HepG2 (cell line): ENCODE results near the gene SPHK1. TPM values are rescaled to one million over a fixed set of nuclear protein-coding genes. Genes with fewer than 3 reads are reported as not detected.

ENCODE experiments used
- ATAC-seq: fragments of 200-7000 bp; cut with Tn5 transposase; 3 replicates; pipeline ENCODE4 v1.9.1; 2020; ENCODE audit warnings: mild to moderate bottlenecking, moderate library complexity
- BruUV-seq: library from RNA; stranded (reverse); fragments of 400-500 nt; replicated peaks from 2 replicates; lab custom pipeline; 2021; lab: Mats Ljungman, UMichigan
- CTCF ChIA-PET: fragments of 300-600 bp; formaldehyde crosslinking; extraction: SDS; loops from one replicate; lab custom pipeline; 2021; ENCODE audit warnings: low total read pairs, inconsistent platforms, low intra/inter-chr PET ratio; lab: Yijun Ruan, JAX
- POLR2A ChIA-PET: fragments of 350-600 bp; sonication (Branson Sonifier 250); formaldehyde crosslinking; loops from one replicate; lab custom pipeline; 2020; ENCODE audit warnings: antibody characterized with exemption, inconsistent platforms; lab: Yijun Ruan, JAX
- DNase-seq: peaks from one replicate; pipeline ENCODE4 v3.0.0-alpha.2; 2015; ENCODE audit warnings: low spot score
- FAIRE-seq: peaks from 3 replicates; lab custom pipeline; 2011; peaks lifted over from hg19 to GRCh38; lab: Jason Lieb, UNC
- H2AFZ ChIP-seq: one replicate; pipeline ENCODE4 v1.6.1; 2011; ENCODE audit warnings: low read length, inconsistent platforms
- H3K27ac ChIP-seq: fragments of 300-600 bp; 3 replicates; pipeline ENCODE4 v1.8.0; 2011; ENCODE audit warnings: mixed run types, mild to moderate bottlenecking, mixed read lengths, low read length, inconsistent platforms; ENCODE audit not compliant: insufficient read depth; ENCODE audit errors: extremely low read length
- H3K27me3 ChIP-seq, 2 experiments: fragments of 200-600 bp in 1 of 2; 2 replicates in 1 of 2; 3 replicates in 1 of 2; pipeline versions ENCODE4 v1.6.0 to v1.8.0; 2011; ENCODE audit warnings: low read length in 2 of 2, mild to moderate bottlenecking in 2 of 2, moderate library complexity in 2 of 2, inconsistent platforms in 1 of 2; ENCODE audit not compliant: insufficient read depth in 2 of 2, control insufficient read depth in 1 of 2
- H3K36me3 ChIP-seq, 2 experiments: fragments of 200-600 bp in 1 of 2; replicated peaks in 1 of 2; 2 replicates in 1 of 2; 3 replicates in 1 of 2; pipeline versions ENCODE4 v1.5.1 to v1.8.0; 2011; ENCODE audit warnings: low read length in 2 of 2, inconsistent platforms in 1 of 2; ENCODE audit not compliant: insufficient read depth in 2 of 2, control insufficient read depth in 1 of 2
- H3K4me1 ChIP-seq: 2 replicates; pipeline ENCODE4 v1.5.1; 2012; ENCODE audit warnings: low read length, inconsistent platforms; ENCODE audit not compliant: insufficient read depth
- H3K4me2 ChIP-seq: 2 replicates; pipeline ENCODE4 v1.6.0; 2011; ENCODE audit warnings: low read depth, low read length, inconsistent platforms
- H3K4me3 ChIP-seq, 3 experiments: fragments of 200-600 bp in 1 of 3; sonication (generic), shearing (Covaris generic) in 1 of 3; replicated peaks in 1 of 3; 2 replicates each; pipeline ENCODE4 v1.5.1; 2011 to 2016; ENCODE audit warnings: low read length in 3 of 3, inconsistent platforms in 2 of 3, low read depth in 2 of 3, mild to moderate bottlenecking in 2 of 3, control low read depth in 1 of 3, mixed read lengths in 1 of 3; ENCODE audit not compliant: insufficient read depth in 1 of 3
- H3K79me2 ChIP-seq: one replicate; pipeline ENCODE4 v1.6.1; 2011; ENCODE audit warnings: low read length, inconsistent platforms; ENCODE audit not compliant: insufficient read depth
- H3K9ac ChIP-seq: 2 replicates; pipeline ENCODE4 v1.6.0; 2011; ENCODE audit warnings: mild to moderate bottlenecking, low read depth, low read length, inconsistent platforms; ENCODE audit not compliant: insufficient read depth
- H3K9me3 ChIP-seq: 2 replicates; pipeline ENCODE4 v1.5.1; 2012; ENCODE audit warnings: mild to moderate bottlenecking, low read length
- H4K20me1 ChIP-seq: 2 replicates; pipeline ENCODE4 v1.6.0; 2011; ENCODE audit warnings: inconsistent platforms, mild to moderate bottlenecking, low read length, moderate library complexity; ENCODE audit not compliant: insufficient read depth
- ATF3 ChIP-seq: sonication (generic); formaldehyde crosslinking; IDR thresholded peaks from 2 replicates; pipeline ENCODE4 v1.4.0; 2020; ENCODE audit warnings: missing genetic modification reagents
- E2F1 ChIP-seq: sonication (generic); formaldehyde crosslinking; IDR thresholded peaks from 2 replicates; pipeline ENCODE4 v1.5.0; 2020; ENCODE audit warnings: missing genetic modification reagents
- KLF12 ChIP-seq: sonication (generic); formaldehyde crosslinking; IDR thresholded peaks from 2 replicates; pipeline ENCODE4 v1.4.0; 2020; ENCODE audit warnings: missing genetic modification reagents, borderline replicate concordance
- MAFK ChIP-seq, 2 experiments: IDR thresholded peaks in 1 of 2; conservative IDR thresholded peaks in 1 of 2; 2 replicates each; pipeline ENCODE4 v1.6.1; 2011; ENCODE audit warnings: improper control_type of control experiment in 2 of 2, low read length in 2 of 2
- MYNN ChIP-seq: sonication (generic); formaldehyde crosslinking; IDR thresholded peaks from 2 replicates; pipeline ENCODE4 v1.4.0; 2020; ENCODE audit warnings: mild to moderate bottlenecking, low read depth, missing genetic modification reagents
- NFKB2 ChIP-seq: sonication (generic); formaldehyde crosslinking; IDR thresholded peaks from 2 replicates; pipeline ENCODE4 v1.4.0; 2020; ENCODE audit warnings: missing genetic modification reagents, borderline replicate concordance
- NRL ChIP-seq: sonication (generic); formaldehyde crosslinking; IDR thresholded peaks from 2 replicates; pipeline ENCODE4 v1.5.0; 2020; ENCODE audit warnings: missing genetic modification reagents, mild to moderate bottlenecking, moderate library complexity, borderline replicate concordance
- RFX5 ChIP-seq: IDR thresholded peaks from 2 replicates; pipeline ENCODE4 v1.6.1; 2011; ENCODE audit warnings: low read depth, low read length, improper control_type of control experiment
- SYNCRIP ChIP-seq: fragments of 200-400 bp; formaldehyde crosslinking; IDR thresholded peaks from 2 replicates; pipeline ENCODE4 v1.6.1; 2018; ENCODE audit warnings: mild to moderate bottlenecking, low read depth, low read length; ENCODE audit not compliant: insufficient read depth
- ZNF251 ChIP-seq: sonication (generic); formaldehyde crosslinking; IDR thresholded peaks from 2 replicates; pipeline ENCODE4 v1.9.0; 2021; ENCODE audit warnings: mild to moderate bottlenecking, missing genetic modification reagents
- ZNF331 ChIP-seq: sonication (generic); formaldehyde crosslinking; IDR thresholded peaks from 2 replicates; pipeline ENCODE4 v1.4.0; 2020; ENCODE audit warnings: missing genetic modification reagents
- ZNF367 ChIP-seq: sonication (generic); formaldehyde crosslinking; IDR thresholded peaks from 2 replicates; pipeline ENCODE4 v1.4.0; 2020; ENCODE audit warnings: missing genetic modification reagents, borderline replicate concordance
- ZNF687 ChIP-seq: sonication (generic); formaldehyde crosslinking; IDR thresholded peaks from 2 replicates; pipeline ENCODE4 v1.5.1; 2020; ENCODE audit warnings: mild to moderate bottlenecking, missing genetic modification reagents, moderate library complexity
- ZNF891 ChIP-seq: sonication (generic); formaldehyde crosslinking; IDR thresholded peaks from 2 replicates; pipeline ENCODE4 v1.5.0; 2020; ENCODE audit warnings: mild to moderate bottlenecking, missing genetic modification reagents
- WGBS: methylation state at CpG from one replicate; pipeline ENCODE4 v1.1.6; 2017; ENCODE audit warnings: low lambda C conversion rate; 5-methylcytosine and 5-hydroxymethylcytosine counted together
- in situ Hi-C: cut with HindIII; loops from 2 replicates; pipeline ENCODE4 v1.10.0; 2017; ENCODE audit warnings: low pct_unique_long_range_greater_than_20kb; ENCODE audit not compliant: extremely low pct_ligation_motif_present
- intact Hi-C: fragments of 100-400 bp; cut with micrococcal nuclease; formaldehyde crosslinking; loops from one replicate; pipeline ENCODE4 v1.10.0; 2022; ENCODE audit not compliant: unreplicated experiment
- polyA plus RNA-seq, 8 experiments: library from polyadenylated mRNA; depleted of rRNA in 3 of 8; stranded (reverse) in 7 of 8; unstranded in 1 of 8; fragments of >200 nt; fragmentation: Illumina TruSeq in 4 of 8; extraction: Trizol in 4 of 8; gene quantifications; 2 replicates each; pipeline versions ENCODE4 v1.2.1 to v1.2.3, GENCODE V29; 2011 to 2016; ENCODE audit warnings: low read depth in 4 of 8, missing spikeins in 1 of 8, mixed read lengths in 1 of 8; ENCODE audit not compliant: insufficient read depth in 1 of 8
- total RNA-seq, 5 experiments: library from RNA; depleted of rRNA; stranded (reverse); fragments of >200 nt; fragmentation: Illumina TruSeq; extraction: Trizol; gene quantifications; 2 replicates each; pipeline ENCODE4 v1.2.3, GENCODE V29; 2016; ENCODE audit warnings: low read depth in 1 of 5
- TF ChIP-seq, protein P1 (sequence below), 2 experiments: sonication (generic) in 1 of 2; formaldehyde crosslinking in 1 of 2; IDR thresholded peaks; 2 replicates each; pipeline versions ENCODE4 v1.4.0 to v1.6.1; 2018 to 2020; ENCODE audit warnings: missing genetic modification reagents in 2 of 2, borderline replicate concordance in 1 of 2, low read depth in 1 of 2, mild to moderate bottlenecking in 1 of 2, missing biosample characterization in 1 of 2

SPHK1 gene
- total and polyA plus RNA-seq, 2 of the 13 experiments (the other 11 are each of a cell fraction or from before 2014, with no cell fraction given) = 129 to 160 TPM

GRCh38 chr17:76351526-76352071, 32.8 kb upstream of the SPHK1 start:
- Histone ChIP-seq H3K36me3 (peaks cover 11 to 18% of the 10 kb centered on the region in 2 experiments; a peak in 3 of 5 replicates), H4K20me1 (no peaks in the 10 kb centered on the region), H3K4me3 (peak overlapping the region; percentile 87 to 99 (median 98)), H3K27me3 (no peaks in the 10 kb centered on the region; a peak in 1 of 5 replicates), H3K27ac (peak overlapping the region; percentile 69), H3K9me3 (no peaks in the 10 kb centered on the region), H3K9ac (peak overlapping the region; percentile 65), H2AFZ (no peak overlapping the region), H3K4me1 (peaks cover 47% of the 10 kb centered on the region), H3K79me2 (peaks cover 49% of the 10 kb centered on the region), H3K4me2 (peak overlapping the region; percentile 82)
- ATAC-seq (peak; percentile 9; the same call in 1 of the 3 replicates), FAIRE-seq (peak; percentile 81), DNase-seq (peak; percentile 92)
- intact Hi-C loops (no loop called here), in situ Hi-C loops (loop anchor here (5.0 kb wide), 1 partner anchor 36 kb away; no protein-coding TSS in a partner anchor)
- TSS peak; percentile 52 for BruUV-seq
- POLR2A ChIA-PET = interaction anchor here (0.6 to 24.7 kb wide), 9 partner anchors 12 to 148 kb away, joined by 3 to 1379 read pairs (median 8); partner anchors contain the start of genes RHBDF2 and SPHK1
- WGBS = under 1% methylated on average over 9 of the region's 9 CpGs
- CTCF ChIA-PET = no interaction called here
- TF ChIP-seq ZNF687 (CRISPR knock-in tag) (peak; percentile 2; the same call in 1 of the 2 replicates), E2F1 (CRISPR knock-in tag) (no peak), SYNCRIP (no peak), ZNF251 (CRISPR knock-in tag) (no peak), KLF12 (peak; percentile 65; the same call in 1 of the 2 replicates), ATF3 (CRISPR knock-in tag) (no peak), MYNN (CRISPR knock-in tag) (0 out of 2 replicates have a peak, but pooled peaks have one; percentile 7), ZNF891 (CRISPR knock-in tag) (no peak), RFX5 (no peak), ZNF367 (CRISPR knock-in tag) (0 out of 2 replicates have a peak, but pooled peaks have one; percentile 33), ZNF331 (CRISPR knock-in tag) (peak; percentile 45; the same call in 1 of the 2 replicates), MAFK (conservative IDR thresholded peaks at IDR 0.05 in 1 of 2, IDR thresholded peaks at IDR 0.05 in 1 of 2; ENCODE audit: low read length in 2 of 2) (no peak), NFKB2 (no peak; the same call in 1 of the 2 replicates), NRL (CRISPR knock-in tag) (no peak)
- TF ChIP-seq, protein P1, sequence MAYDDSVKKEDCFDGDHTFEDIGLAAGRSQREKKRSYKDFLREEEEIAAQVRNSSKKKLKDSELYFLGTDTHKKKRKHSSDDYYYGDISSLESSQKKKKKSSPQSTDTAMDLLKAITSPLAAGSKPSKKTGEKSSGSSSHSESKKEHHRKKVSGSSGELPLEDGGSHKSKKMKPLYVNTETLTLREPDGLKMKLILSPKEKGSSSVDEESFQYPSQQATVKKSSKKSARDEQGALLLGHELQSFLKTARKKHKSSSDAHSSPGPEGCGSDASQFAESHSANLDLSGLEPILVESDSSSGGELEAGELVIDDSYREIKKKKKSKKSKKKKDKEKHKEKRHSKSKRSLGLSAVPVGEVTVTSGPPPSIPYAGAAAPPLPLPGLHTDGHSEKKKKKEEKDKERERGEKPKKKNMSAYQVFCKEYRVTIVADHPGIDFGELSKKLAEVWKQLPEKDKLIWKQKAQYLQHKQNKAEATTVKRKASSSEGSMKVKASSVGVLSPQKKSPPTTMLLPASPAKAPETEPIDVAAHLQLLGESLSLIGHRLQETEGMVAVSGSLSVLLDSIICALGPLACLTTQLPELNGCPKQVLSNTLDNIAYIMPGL (CRISPR knock-in tag; IDR thresholded peaks at IDR 0.05; ENCODE audit: borderline replicate concordance in 1 of 2, low read depth in 1 of 2) = no peak
